ENCODE results near the gene RBMS1.

RBMS1 gene

GRCh38 chr2:160365716-160366367 lies 127.8 kb downstream of the RBMS1 start:
- no peak for DNase-seq (ENCODE audit: low read depth in 2 of 3, low spot score in 2 of 3)

GRCh38 chr2:160364364-160364763 lies 129.2 kb downstream of the RBMS1 start:
- no peak for DNase-seq (ENCODE audit: low read depth in 2 of 3, low spot score in 2 of 3)

- DNase-seq (ENCODE audit: low read depth in 2 of 3, low spot score in 2 of 3): no peak
These were observed 129.6 kb downstream of the RBMS1 start for GRCh38 chr2:160363961-160364360.

GRCh38 chr2:160363055-160363454 lies 130.6 kb downstream of the RBMS1 start:
- DNase-seq (ENCODE audit: low read depth in 2 of 3, low spot score in 2 of 3): no peak

GRCh38 chr2:160362541-160362940 lies 131.1 kb downstream of the RBMS1 start:
- DNase-seq (ENCODE audit: low read depth in 2 of 3, low spot score in 2 of 3): no peak

GRCh38 chr2:160362018-160362417 lies 131.6 kb downstream of the RBMS1 start:
- no peak for DNase-seq (ENCODE audit: low read depth in 2 of 3, low spot score in 2 of 3)

GRCh38 chr2:160360089-160360757 lies 133.4 kb downstream of the RBMS1 start:
- DNase-seq (ENCODE audit: low read depth in 2 of 3, low spot score in 2 of 3): no peak

GRCh38 chr2:160358046-160358445 lies 135.6 kb downstream of the RBMS1 start:
- no peak for DNase-seq (ENCODE audit: low read depth in 2 of 3, low spot score in 2 of 3)

- no peak for DNase-seq (ENCODE audit: low read depth in 2 of 3, low spot score in 2 of 3)
These were observed 137.1 kb downstream of the RBMS1 start for GRCh38 chr2:160356485-160356884.

- DNase-seq (ENCODE audit: low read depth in 2 of 3, low spot score in 2 of 3): no peak
These were observed 138.5 kb downstream of the RBMS1 start for GRCh38 chr2:160355080-160355479.

- no peak for DNase-seq (ENCODE audit: low read depth in 2 of 3, low spot score in 2 of 3)
These were observed 138.9 kb downstream of the RBMS1 start for GRCh38 chr2:160354677-160355076.

GRCh38 chr2:160353813-160354212 lies 139.8 kb downstream of the RBMS1 start:
- DNase-seq (ENCODE audit: low read depth in 2 of 3, low spot score in 2 of 3): no peak

- DNase-seq (ENCODE audit: low read depth in 2 of 3, low spot score in 2 of 3): no peak
These were observed 140.4 kb downstream of the RBMS1 start for GRCh38 chr2:160353166-160353565.

- DNase-seq (ENCODE audit: low read depth in 2 of 3, low spot score in 2 of 3): no peak
These were observed 141.1 kb downstream of the RBMS1 start for GRCh38 chr2:160352500-160352899.

GRCh38 chr2:160351956-160352355 lies 141.7 kb downstream of the RBMS1 start:
- no peak for DNase-seq (ENCODE audit: low read depth in 2 of 3, low spot score in 2 of 3)

GRCh38 chr2:160349306-160349705 lies 144.3 kb downstream of the RBMS1 start:
- no peak for DNase-seq (ENCODE audit: low read depth in 2 of 3, low spot score in 2 of 3)

- no peak for DNase-seq (ENCODE audit: low read depth in 2 of 3, low spot score in 2 of 3)
These were observed 146.2 kb downstream of the RBMS1 start for GRCh38 chr2:160347269-160347863.

GRCh38 chr2:160345071-160345764 lies 148.4 kb downstream of the RBMS1 start:
- no peak for DNase-seq (ENCODE audit: low read depth in 2 of 3, low spot score in 2 of 3)

GRCh38 chr2:160343404-160343803 lies 150.2 kb downstream of the RBMS1 start:
- no peak for DNase-seq (ENCODE audit: low read depth in 2 of 3, low spot score in 2 of 3)

GRCh38 chr2:160339726-160340125 lies 153.9 kb downstream of the RBMS1 start:
- no peak for DNase-seq (ENCODE audit: low read depth in 2 of 3, low spot score in 2 of 3)

- DNase-seq (ENCODE audit: low read depth in 2 of 3, low spot score in 2 of 3): no peak
These were observed 154.5 kb downstream of the RBMS1 start for GRCh38 chr2:160338901-160339685.
